GM19438 (cell line): ENCODE measurements around the gene GALNT11.
"Not testable (repeated sequence)": the region's sequence is repeated elsewhere in the genome, so short reads cannot be mapped to it uniquely, and the experiment has no call there.

Experiments
- ATAC-seq: cut with Tn5 transposase; IDR thresholded peaks from one replicate; pipeline ENCODE4 v1.9.1; 2021; ENCODE audit warnings: low read depth; ENCODE audit not compliant: unreplicated experiment

Gene GALNT11

DNA sequence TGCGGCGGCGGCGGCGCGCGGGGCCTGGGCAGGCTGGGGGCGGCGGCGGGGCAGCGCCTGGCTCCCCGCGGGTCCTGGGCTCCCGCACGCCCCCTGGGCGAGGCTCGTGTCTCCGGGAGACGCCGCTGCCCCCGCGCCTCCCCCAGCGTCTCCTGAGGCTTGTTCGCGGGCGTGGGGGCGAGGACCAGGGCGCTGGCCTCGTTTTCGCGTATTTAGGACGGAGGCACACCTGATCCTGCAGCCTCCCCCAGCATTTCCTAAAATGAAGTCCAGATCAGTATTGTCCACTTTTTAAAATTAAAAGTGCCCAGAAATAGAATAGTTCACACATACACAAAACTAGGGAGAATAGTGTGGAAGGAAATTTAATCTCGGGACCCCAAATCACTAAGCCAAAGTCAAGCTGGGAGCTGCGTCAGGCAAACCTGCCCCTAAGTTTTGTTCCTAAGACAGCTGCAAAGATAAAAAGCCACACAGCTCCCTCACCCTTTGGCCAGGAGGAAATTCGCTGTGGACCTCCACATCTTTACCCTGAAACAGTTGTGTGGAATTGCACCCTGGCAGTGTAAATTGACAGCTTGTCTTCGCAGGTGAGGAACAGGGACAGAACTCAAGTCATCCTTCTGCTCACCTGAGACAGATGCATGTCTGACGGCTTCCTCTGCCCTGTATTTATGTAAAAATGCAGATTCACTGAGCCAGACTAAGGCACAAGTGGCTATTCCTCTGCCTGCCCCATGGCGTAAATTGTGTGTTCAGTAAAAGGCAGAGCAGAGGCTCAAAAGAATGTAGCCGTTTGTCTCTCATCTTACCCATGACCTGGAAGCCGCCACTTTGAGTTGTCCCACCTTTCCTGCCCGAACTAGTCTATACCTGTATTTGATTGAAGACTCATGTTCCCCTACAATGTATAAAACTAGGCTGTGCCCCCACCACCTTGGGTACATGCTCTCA lies 740 bp downstream of the GALNT11 start:
- no peak for ATAC-seq

- not testable (repeated sequence) for ATAC-seq
These were observed 2.3 kb downstream of the GALNT11 start for GRCh38 chr7:152027491-152028365.

DNA sequence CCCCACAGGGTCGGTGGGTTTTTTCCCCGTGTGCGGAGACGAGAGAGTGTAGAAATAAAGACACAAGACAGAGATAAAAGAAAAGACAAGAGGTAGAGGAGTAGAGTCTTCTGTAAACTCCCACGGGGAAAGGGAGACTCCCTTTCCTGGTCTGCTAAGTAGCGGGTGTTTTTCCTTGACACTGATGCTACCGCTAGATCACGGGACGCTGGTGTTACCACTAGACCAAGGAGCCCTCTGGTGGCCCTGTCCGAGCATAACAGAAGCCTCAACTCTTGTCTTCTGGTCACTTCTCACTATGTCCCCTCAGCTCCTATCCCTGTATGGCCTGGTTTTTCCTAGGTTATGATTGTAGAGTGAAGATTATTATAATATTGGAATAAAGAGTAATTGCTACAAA lies 4.6 kb downstream of the GALNT11 start:
- not testable (repeated sequence) for ATAC-seq

GRCh38 chr7:152030639-152031038 lies 5.2 kb downstream of the GALNT11 start:
- not testable (repeated sequence) for ATAC-seq

DNA sequence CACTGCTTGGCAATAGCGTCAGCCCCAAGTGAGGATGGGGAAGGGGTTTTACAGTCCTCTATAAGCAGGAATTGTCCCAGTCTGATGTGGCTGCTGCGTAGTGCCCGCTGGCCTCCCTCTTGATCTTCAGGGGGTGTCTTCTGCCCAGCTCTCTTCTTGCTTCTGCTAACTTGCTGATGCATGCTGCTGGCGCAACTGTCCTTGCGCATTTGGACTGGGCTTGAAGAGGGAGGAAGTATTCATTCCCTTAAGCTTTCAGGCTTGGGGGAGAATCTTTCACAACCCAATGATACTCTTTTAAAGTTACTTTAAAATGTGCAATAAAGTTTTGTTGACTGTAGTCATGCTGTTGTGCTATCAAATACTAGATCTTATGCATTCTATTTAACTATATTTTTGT lies 10.3 kb downstream of the GALNT11 start:
- no peak for ATAC-seq

DNA sequence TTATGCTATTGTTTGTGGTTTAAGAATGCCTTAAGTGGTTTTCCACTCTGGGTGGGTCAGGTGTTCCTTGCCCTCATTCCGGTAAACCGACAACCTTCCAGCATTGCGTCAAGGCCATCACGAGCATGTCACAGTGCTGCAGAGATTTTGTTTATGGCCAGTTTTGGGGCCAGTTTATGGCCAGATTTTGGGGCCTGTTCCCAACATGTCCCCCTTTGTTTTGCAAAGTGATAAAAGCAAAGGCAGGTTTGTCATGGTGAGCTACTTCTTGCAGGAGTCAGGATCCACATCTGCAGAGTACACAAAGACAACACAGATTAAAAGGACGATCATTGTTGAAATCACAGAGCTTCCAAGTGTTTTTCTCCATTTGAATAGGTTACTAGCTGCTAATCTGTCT lies 12.9 kb downstream of the GALNT11 start:
- not testable (repeated sequence) for ATAC-seq

- not testable (repeated sequence) for ATAC-seq
These were observed 17.6 kb downstream of the GALNT11 start for GRCh38 chr7:152043086-152043485.

DNA sequence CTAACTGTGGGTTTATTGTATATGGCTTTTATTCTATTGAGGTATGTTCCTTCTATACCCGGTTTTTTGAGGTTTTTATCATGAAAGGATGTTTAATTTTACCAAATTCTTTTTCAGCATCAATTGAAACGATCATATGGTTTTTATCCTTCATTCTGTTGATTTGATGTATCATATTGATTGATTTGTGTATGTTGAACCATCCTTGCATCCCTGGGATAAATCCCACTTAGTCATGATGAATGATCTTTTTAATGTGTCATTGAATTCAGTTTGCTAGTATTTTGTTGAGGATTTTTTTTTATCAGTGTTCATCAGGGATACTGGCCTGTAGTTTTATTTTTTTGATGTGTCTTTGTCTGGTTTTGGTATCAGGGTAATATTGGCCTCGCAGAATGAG lies 19.4 kb downstream of the GALNT11 start:
- not testable (repeated sequence) for ATAC-seq

DNA sequence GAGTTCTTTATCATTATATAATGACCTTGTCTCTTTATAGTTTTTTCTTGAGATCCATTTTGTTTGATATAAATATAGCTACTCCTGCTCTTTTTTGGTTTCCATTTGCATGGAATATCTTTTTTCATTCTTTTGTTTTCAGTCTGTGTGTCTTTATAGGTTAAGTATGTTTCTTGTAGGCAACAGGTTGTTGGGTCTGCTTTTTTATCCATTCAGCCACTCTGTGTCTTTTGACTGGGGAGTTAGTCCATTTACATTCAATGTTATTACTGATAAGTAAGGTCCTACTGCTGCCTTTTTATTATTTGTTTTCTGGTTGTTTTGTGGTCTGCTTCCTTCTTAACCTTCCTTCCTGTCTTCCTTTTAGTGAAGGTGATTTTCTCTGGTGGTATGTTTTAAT lies 21.1 kb downstream of the GALNT11 start:
- no peak for ATAC-seq

GRCh38 chr7:152048051-152048450 lies 22.6 kb downstream of the GALNT11 start:
- ATAC-seq: no peak

DNA sequence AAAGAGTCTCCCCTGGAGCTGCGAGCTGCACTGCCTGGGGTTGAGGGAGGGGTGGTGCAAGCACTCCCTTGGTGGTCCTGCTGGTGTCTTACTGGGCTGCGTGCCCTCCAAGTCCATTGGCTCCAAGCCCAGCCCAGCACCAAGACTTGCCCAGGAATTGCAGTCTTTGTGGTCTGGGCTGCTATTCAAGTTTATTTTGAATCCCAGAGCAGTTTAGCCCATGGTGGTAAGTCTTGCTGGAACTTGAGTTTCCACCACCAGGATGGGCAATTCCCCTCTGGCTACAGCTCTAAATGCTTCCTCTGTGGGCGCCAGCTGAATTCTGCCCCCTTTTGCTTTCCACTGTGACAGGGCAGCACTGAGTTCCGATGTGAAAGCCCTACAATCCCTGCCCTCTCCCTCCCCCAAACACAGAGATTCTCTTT lies 25.1 kb downstream of the GALNT11 start:
- no peak for ATAC-seq

DNA sequence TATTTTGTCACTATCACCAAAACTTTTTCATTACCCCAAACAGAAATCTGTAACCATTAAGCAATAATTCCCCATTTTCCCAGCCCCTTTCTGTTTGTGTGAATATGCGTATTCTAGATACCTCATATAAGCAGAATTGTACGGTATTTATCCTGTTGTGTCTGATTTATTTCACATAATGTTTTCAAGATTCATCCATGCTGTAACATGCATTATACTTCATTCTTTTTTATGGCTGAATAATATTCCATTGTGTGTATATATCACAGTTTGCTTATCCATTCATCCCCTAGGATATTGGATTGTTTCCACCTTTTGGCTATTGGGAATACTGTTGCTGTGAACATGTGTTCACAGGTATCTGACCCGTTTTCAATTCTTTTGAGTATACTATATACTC lies 26.5 kb downstream of the GALNT11 start:
- no peak for ATAC-seq

DNA sequence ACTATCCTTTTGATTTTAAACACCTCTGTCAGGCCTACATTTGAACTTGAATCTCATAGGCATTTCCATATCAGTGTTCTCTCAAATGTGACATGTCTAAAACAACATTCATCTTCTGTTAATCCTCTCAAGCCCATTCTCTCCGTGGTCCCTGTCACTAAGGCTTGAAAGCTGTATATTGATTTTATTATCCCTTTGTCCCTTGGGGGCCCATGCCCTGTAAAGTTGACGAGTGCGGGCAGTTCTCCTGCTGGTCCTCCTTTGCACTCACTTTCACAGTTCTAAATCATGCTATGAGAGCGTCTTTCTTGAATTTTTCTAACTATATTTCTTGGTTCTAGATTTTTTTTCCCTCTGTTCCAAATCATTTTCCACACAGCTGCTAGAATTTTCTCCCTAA lies 27.3 kb downstream of the GALNT11 start:
- no peak for ATAC-seq

- ATAC-seq: no peak
These were observed 29.1 kb downstream of the GALNT11 start for GRCh38 chr7:152054367-152055230.

DNA sequence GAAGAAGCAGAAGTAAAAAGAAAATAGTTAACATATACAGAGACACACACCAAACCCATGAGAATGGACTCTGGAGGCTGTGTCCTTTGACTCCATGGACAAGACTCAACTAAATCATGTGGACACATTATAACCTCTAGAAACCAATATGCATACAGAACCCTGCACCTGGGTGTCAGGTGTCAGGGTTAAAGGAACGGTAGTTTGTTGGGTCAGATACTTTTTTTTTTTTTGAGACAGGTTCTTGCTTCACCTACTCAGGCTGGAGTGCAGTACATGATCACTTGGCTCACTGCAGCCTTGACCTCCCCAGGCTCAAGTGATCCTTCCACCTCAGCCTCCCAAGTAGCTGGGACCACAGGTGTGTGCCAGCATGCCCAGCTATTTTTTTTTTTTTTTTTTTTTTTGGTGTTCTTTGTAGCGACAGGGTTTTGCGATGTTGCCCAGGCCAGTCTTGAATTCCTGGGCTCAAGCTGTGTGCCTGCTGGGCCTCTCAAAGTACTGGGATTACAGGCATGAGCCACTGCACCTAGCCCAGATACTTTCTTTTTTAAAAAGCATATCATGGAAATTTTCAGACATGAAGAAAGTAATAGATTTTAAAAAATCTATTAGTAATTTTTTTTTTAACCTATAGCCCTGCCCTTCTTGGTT lies 31.3 kb downstream of the GALNT11 start:
- no peak for ATAC-seq

DNA sequence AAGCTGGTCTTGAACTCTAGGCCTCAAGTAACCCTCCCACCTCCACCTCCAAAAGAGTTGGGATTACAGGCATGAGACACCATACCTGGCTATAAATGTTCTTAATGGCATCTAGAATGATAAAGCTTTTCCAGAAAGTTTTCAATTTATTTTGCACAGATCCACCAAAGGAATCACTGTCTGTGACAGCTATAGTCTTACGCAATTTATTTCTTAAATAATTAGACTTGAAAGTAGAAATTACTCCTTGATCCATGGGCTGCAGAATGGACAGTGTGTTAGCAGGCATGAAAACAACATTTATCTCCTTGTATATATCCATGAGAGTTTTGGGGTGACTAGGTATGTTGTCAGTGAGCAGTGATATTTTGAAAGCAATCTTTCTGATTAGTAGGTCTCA lies 33.8 kb downstream of the GALNT11 start:
- ATAC-seq: no peak

- ATAC-seq: not testable (repeated sequence)
These were observed 35.6 kb downstream of the GALNT11 start for GRCh38 chr7:152061086-152061485.

- not testable (repeated sequence) for ATAC-seq
These were observed 37.7 kb downstream of the GALNT11 start for GRCh38 chr7:152063192-152063591.

DNA sequence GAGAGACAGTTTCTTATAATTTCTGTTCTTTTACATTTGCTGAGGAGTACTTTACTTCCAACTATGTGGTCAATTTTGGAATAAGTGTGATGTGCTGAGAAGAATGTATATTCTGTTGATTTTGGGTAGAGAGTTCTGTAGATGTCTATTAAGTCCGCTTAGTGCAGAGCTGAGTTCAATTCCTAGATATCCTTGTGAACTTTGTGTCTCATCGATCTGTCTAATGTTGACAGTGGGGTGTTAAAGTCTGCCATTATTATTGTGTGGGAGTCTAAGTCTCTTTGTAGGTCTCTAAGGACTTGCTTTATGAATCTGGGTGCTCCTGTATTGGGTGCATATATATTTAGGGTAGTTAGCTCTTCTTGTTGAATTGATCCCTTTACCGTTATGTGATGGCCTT lies 38.3 kb downstream of the GALNT11 start:
- ATAC-seq: not testable (repeated sequence)
